ENCODE measurements around the gene DPCD. TPM values are rescaled to one million over a fixed set of nuclear protein-coding genes. Genes with fewer than 3 reads are reported as not detected.

DPCD gene
- total RNA-seq, 1 donor from 2014 or later, result 1.3 TPM

GRCh38 chr10:101619983-101620382 is 31.9 kb downstream of the DPCD start:
- TF ChIP-seq CTCF (IDR thresholded peaks at IDR 0.05), result no peak
- no peaks in the 10 kb centered on the region for H3K27me3 ChIP-seq
- no peaks in the 10 kb centered on the region for H3K4me1 ChIP-seq
- no peak for DNase-seq (ENCODE audit: low spot score in 2 of 2)
- intact Hi-C loops (cut with DNase I), result no loop called here
- no peak overlapping the region for H3K27ac ChIP-seq
- H3K4me3 ChIP-seq, result no peak overlapping the region
- peaks cover 19 to 65% of the 10 kb centered on the region in 2 donors for H3K36me3 ChIP-seq
- H3K9me3 ChIP-seq, result no peaks in the 10 kb centered on the region

GRCh38 chr10:101623528-101623927 is 35.4 kb downstream of the DPCD start:
- Histone ChIP-seq H3K27me3 (no peaks in the 10 kb centered on the region), H3K36me3 (peaks cover 10 to 51% of the 10 kb centered on the region in 2 donors), H3K27ac (no peak overlapping the region), H3K4me1 (no peaks in the 10 kb centered on the region), H3K9me3 (no peaks in the 10 kb centered on the region), H3K4me3 (no peak overlapping the region)
- intact Hi-C loops (cut with DNase I), result no loop called here
- DNase-seq (ENCODE audit: low spot score in 2 of 2), result no peak
- no peak for TF ChIP-seq CTCF (IDR thresholded peaks at IDR 0.05)

- intact Hi-C loops (cut with DNase I), result no loop called here
- no peak overlapping the region for H3K27ac ChIP-seq
- H3K9me3 ChIP-seq, result no peaks in the 10 kb centered on the region
- DNase-seq (ENCODE audit: low spot score in 2 of 2), result no peak
- no peak overlapping the region for H3K4me3 ChIP-seq
- no peaks in the 10 kb centered on the region for H3K27me3 ChIP-seq
- H3K4me1 ChIP-seq, result no peaks in the 10 kb centered on the region
- H3K36me3 ChIP-seq, result peaks cover 10 to 47% of the 10 kb centered on the region in 2 donors
- TF ChIP-seq CTCF (IDR thresholded peaks at IDR 0.05), result no peak
These were observed 36.5 kb downstream of the DPCD start for GRCh38 chr10:101624526-101625102.

GRCh38 chr10:101625821-101626412 is 37.8 kb downstream of the DPCD start:
- intact Hi-C loops (cut with DNase I), result no loop called here
- no peaks in the 10 kb centered on the region for H3K9me3 ChIP-seq
- H3K27me3 ChIP-seq, result no peaks in the 10 kb centered on the region
- DNase-seq (ENCODE audit: low spot score in 2 of 2), result no peak
- H3K36me3 ChIP-seq, result peaks cover 10 to 49% of the 10 kb centered on the region in 2 donors
- TF ChIP-seq CTCF (IDR thresholded peaks at IDR 0.05), result no peak
- H3K4me1 ChIP-seq, result no peaks in the 10 kb centered on the region
- H3K4me3 ChIP-seq, result no peak overlapping the region
- no peak overlapping the region for H3K27ac ChIP-seq

- no peak overlapping the region for H3K4me3 ChIP-seq
- peaks cover 1 to 26% of the 10 kb centered on the region in 2 donors for H3K36me3 ChIP-seq
- no peaks in the 10 kb centered on the region for H3K9me3 ChIP-seq
- intact Hi-C loops (cut with DNase I), result no loop called here
- no peak for TF ChIP-seq CTCF (IDR thresholded peaks at IDR 0.05)
- DNase-seq (ENCODE audit: low spot score in 2 of 2), result no peak
- no peaks in the 10 kb centered on the region for H3K27me3 ChIP-seq
- H3K27ac ChIP-seq, result no peak overlapping the region
- H3K4me1 ChIP-seq, result no peaks in the 10 kb centered on the region
These were observed 41.9 kb downstream of the DPCD start for GRCh38 chr10:101629837-101630632.
